ENCODE data around the gene PRG3. TPM values are rescaled to one million over a fixed set of nuclear protein-coding genes. Genes with fewer than 3 reads are reported as not detected.

Gene PRG3
- total RNA-seq, 1 experiment from 2014 or later = not detected

GRCh38 chr11:57353852-57354251 is 27.1 kb downstream of the PRG3 start:
- no peaks in the 10 kb centered on the region for H3K36me3 Mint-ChIP-seq
- ATAC-seq (no peak), DNase-seq (ENCODE audit: low spot score) (no peak)
- H3K27me3 Mint-ChIP-seq (ENCODE audit: low read depth) = peaks cover 4% of the 10 kb centered on the region; the same call in 1 of the 2 replicates
- H3K4me3 Mint-ChIP-seq = no peak overlapping the region
- TF ChIP-seq OVOL2 (CRISPR knock-in tag; IDR thresholded peaks at IDR 0.05; ENCODE audit: borderline replicate concordance) = no peak
- TF ChIP-seq RORB (CRISPR knock-in tag; IDR thresholded peaks at IDR 0.05) = no peak
- TF ChIP-seq ZNF671 (CRISPR knock-in tag; IDR thresholded peaks at IDR 0.05) = no peak
- TF ChIP-seq, protein P1, sequence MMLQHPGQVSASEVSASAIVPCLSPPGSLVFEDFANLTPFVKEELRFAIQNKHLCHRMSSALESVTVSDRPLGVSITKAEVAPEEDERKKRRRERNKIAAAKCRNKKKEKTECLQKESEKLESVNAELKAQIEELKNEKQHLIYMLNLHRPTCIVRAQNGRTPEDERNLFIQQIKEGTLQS (CRISPR knock-in tag; conservative IDR thresholded peaks at IDR 0.05) = no peak
- no peak for TF ChIP-seq ZNF121 (CRISPR knock-in tag; IDR thresholded peaks at IDR 0.05)
- TF ChIP-seq ATF1 (CRISPR knock-in tag; IDR thresholded peaks at IDR 0.05) = no peak
- no peak for TF ChIP-seq TCF7 (CRISPR knock-in tag; IDR thresholded peaks at IDR 0.05; ENCODE audit: low read depth)
- no peak for TF ChIP-seq MYBL2 (CRISPR knock-in tag; IDR thresholded peaks at IDR 0.05)
- TF ChIP-seq, protein P2, sequence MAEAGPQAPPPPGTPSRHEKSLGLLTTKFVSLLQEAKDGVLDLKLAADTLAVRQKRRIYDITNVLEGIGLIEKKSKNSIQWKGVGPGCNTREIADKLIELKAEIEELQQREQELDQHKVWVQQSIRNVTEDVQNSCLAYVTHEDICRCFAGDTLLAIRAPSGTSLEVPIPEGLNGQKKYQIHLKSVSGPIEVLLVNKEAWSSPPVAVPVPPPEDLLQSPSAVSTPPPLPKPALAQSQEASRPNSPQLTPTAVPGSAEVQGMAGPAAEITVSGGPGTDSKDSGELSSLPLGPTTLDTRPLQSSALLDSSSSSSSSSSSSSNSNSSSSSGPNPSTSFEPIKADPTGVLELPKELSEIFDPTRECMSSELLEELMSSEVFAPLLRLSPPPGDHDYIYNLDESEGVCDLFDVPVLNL (CRISPR knock-in tag; IDR thresholded peaks at IDR 0.05; ENCODE audit: borderline replicate concordance, low read depth) = no peak
- TF ChIP-seq NFYB (CRISPR knock-in tag; conservative IDR thresholded peaks at IDR 0.05; ENCODE audit: low read depth) = no peak
- no peak for TF ChIP-seq CREM (CRISPR knock-in tag; IDR thresholded peaks at IDR 0.05)
- TF ChIP-seq, protein P3, sequence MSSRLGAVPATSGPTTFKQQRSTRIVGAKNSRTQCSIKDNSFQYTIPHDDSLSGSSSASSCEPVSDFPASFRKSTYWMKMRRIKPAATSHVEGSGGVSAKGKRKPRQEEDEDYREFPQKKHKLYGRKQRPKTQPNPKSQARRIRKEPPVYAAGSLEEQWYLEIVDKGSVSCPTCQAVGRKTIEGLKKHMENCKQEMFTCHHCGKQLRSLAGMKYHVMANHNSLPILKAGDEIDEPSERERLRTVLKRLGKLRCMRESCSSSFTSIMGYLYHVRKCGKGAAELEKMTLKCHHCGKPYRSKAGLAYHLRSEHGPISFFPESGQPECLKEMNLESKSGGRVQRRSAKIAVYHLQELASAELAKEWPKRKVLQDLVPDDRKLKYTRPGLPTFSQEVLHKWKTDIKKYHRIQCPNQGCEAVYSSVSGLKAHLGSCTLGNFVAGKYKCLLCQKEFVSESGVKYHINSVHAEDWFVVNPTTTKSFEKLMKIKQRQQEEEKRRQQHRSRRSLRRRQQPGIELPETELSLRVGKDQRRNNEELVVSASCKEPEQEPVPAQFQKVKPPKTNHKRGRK (CRISPR knock-in tag; IDR thresholded peaks at IDR 0.05; ENCODE audit: borderline replicate concordance) = no peak
- no peak for TF ChIP-seq SMAD3 (CRISPR knock-in tag; IDR thresholded peaks at IDR 0.05; ENCODE audit: borderline replicate concordance)
- no peak for TF ChIP-seq HMGXB4 (CRISPR knock-in tag; IDR thresholded peaks at IDR 0.05)
- TF ChIP-seq ZNF423 (CRISPR knock-in tag; IDR thresholded peaks at IDR 0.05) = no peak
- peaks cover 16% of the 10 kb centered on the region for H3K4me1 Mint-ChIP-seq
- peaks cover 6% of the 10 kb centered on the region; the same call in 1 of the 2 replicates for H3K9me3 Mint-ChIP-seq
- no peak overlapping the region for H3K27ac Mint-ChIP-seq
- ChIA-PET CTCF (interaction anchor here (0.6 to 2.1 kb wide), 7 partner anchors 9 to 107 kb away, joined by 3 to 8 read pairs (median 3); partner anchors contain the start of genes P2RX3, PRG3 and RTN4RL2), POLR2A (interaction anchor here (0.6 kb wide), 1 partner anchor 118 kb away, joined by 3 read pairs; no protein-coding TSS in a partner anchor)

GRCh38 chr11:57353446-57353845 is 27.5 kb downstream of the PRG3 start:
- ChIA-PET CTCF (interaction anchor here (0.6 to 2.1 kb wide), 13 partner anchors 8 to 512 kb away, joined by 3 to 8 read pairs (median 3); partner anchors contain the start of genes P2RX3, PRG3 and RTN4RL2), POLR2A (interaction anchor here (0.6 to 1.0 kb wide), 2 partner anchors 28 to 119 kb away, joined by 3 to 4 read pairs; no protein-coding TSS in a partner anchor)
- Mint-ChIP-seq H3K4me1 (peaks cover 14% of the 10 kb centered on the region), H3K9me3 (peaks cover 6% of the 10 kb centered on the region; the same call in 1 of the 2 replicates), H3K4me3 (no peak overlapping the region), H3K27me3 (ENCODE audit: low read depth) (peaks cover 4% of the 10 kb centered on the region; the same call in 1 of the 2 replicates), H3K27ac (no peak overlapping the region), H3K36me3 (no peaks in the 10 kb centered on the region)
- ATAC-seq (no peak), DNase-seq (ENCODE audit: low spot score) (no peak)
- no peak for TF ChIP-seq ZBTB43 (CRISPR knock-in tag; IDR thresholded peaks at IDR 0.05)
- no peak for TF ChIP-seq PRDM15 (CRISPR knock-in tag; IDR thresholded peaks at IDR 0.05)
- no peak for TF ChIP-seq NFE2L1 (CRISPR knock-in tag; IDR thresholded peaks at IDR 0.05)
- TF ChIP-seq FOXK1 (CRISPR knock-in tag; IDR thresholded peaks at IDR 0.05) = no peak
- no peak for TF ChIP-seq RELA (CRISPR knock-in tag; IDR thresholded peaks at IDR 0.05; ENCODE audit: borderline replicate concordance)
- TF ChIP-seq ELF4 (CRISPR knock-in tag; IDR thresholded peaks at IDR 0.05; ENCODE audit: low read depth) = no peak
- TF ChIP-seq ETV6 (CRISPR knock-in tag; IDR thresholded peaks at IDR 0.05) = no peak
- no peak for TF ChIP-seq CTCF (IDR thresholded peaks at IDR 0.05)

All from WTC11 (cell line).